Keratinocyte (primary cell): ENCODE results near the gene GPRIN2. TPM values are rescaled to one million over a fixed set of nuclear protein-coding genes. Genes with fewer than 3 reads are reported as not detected.

Source experiments
- DNase-seq: peaks from one replicate; pipeline ENCODE4 v3.0.0-alpha.2; 2011; ENCODE audit warnings: low read depth, missing footprints, low spot score
- FAIRE-seq: peaks from 2 replicates; lab custom pipeline; 2011; peaks lifted over from hg19 to GRCh38; lab: Jason Lieb, UNC
- H2AFZ ChIP-seq: 2 replicates; pipeline ENCODE4 v1.6.0; 2012; ENCODE audit warnings: low read length, control low read depth, inconsistent platforms; ENCODE audit not compliant: control insufficient read depth
- H3K27ac ChIP-seq: 2 replicates; pipeline ENCODE4 v1.5.1; 2011; ENCODE audit warnings: low read length; ENCODE audit not compliant: control insufficient read depth, insufficient read depth
- H3K27me3 ChIP-seq: 3 replicates; pipeline ENCODE4 v1.6.0; 2011; ENCODE audit warnings: low read length; ENCODE audit not compliant: control insufficient read depth, insufficient read depth; ENCODE audit errors: extremely low read depth
- H3K36me3 ChIP-seq, 2 experiments: 2 replicates in 1 of 2; 3 replicates in 1 of 2; pipeline ENCODE4 v1.5.1; 2011; ENCODE audit warnings: low read length in 2 of 2, mild to moderate bottlenecking in 1 of 2; ENCODE audit not compliant: control insufficient read depth in 2 of 2, insufficient read depth in 2 of 2; ENCODE audit errors: extremely low read depth in 1 of 2
- H3K4me1 ChIP-seq: 3 replicates; pipeline ENCODE4 v1.5.1; 2011; ENCODE audit warnings: low read length; ENCODE audit not compliant: control insufficient read depth, insufficient read depth; ENCODE audit errors: extremely low read depth
- H3K4me2 ChIP-seq: 3 replicates; pipeline ENCODE4 v1.6.0; 2011; ENCODE audit warnings: low read depth, low read length; ENCODE audit not compliant: control insufficient read depth, insufficient read depth; ENCODE audit errors: extremely low read depth
- H3K4me3 ChIP-seq, 3 experiments: fragments of 200-600 bp in 1 of 3; sonication (generic) in 1 of 3; 2 replicates in 2 of 3; 3 replicates in 1 of 3; pipeline ENCODE4 v1.5.1; 2011 to 2016; ENCODE audit warnings: low read length in 3 of 3, mild to moderate bottlenecking in 3 of 3, control low read depth in 2 of 3, inconsistent platforms in 1 of 3, low read depth in 1 of 3, mixed read lengths in 1 of 3, mixed run types in 1 of 3, moderate library complexity in 1 of 3; ENCODE audit not compliant: control insufficient read depth in 2 of 3, insufficient read depth in 2 of 3; ENCODE audit errors: extremely low read depth in 1 of 3
- H3K79me2 ChIP-seq: 2 replicates; pipeline ENCODE4 v1.6.0; 2012; ENCODE audit warnings: low read length; ENCODE audit not compliant: control insufficient read depth, insufficient read depth
- H3K9ac ChIP-seq: 3 replicates; pipeline ENCODE4 v1.6.0; 2011; ENCODE audit warnings: low read length; ENCODE audit not compliant: control insufficient read depth, insufficient read depth; ENCODE audit errors: extremely low read depth
- H3K9me1 ChIP-seq: 3 replicates; pipeline ENCODE4 v1.6.0; 2011; ENCODE audit warnings: low read length; ENCODE audit not compliant: control insufficient read depth, insufficient read depth; ENCODE audit errors: extremely low read depth
- H3K9me3 ChIP-seq: 2 replicates; pipeline ENCODE4 v1.5.1; 2012; ENCODE audit warnings: low read depth, low read length; ENCODE audit not compliant: control insufficient read depth
- H4K20me1 ChIP-seq: 3 replicates; pipeline ENCODE4 v1.6.0; 2011; ENCODE audit warnings: low read length; ENCODE audit not compliant: control insufficient read depth, insufficient read depth; ENCODE audit errors: extremely low read depth
- EZH2 ChIP-seq: IDR thresholded peaks from one replicate; pipeline ENCODE4 v1.6.1; 2012; ENCODE audit warnings: inconsistent platforms, mild to moderate bottlenecking, low read length, moderate library complexity
- dilution Hi-C: fragments of 300-500 bp; cut with MboI; formaldehyde crosslinking; loops from one replicate; pipeline ENCODE4 v1.7.0; 2020; ENCODE audit warnings: low sequenced_read_pairs; ENCODE audit not compliant: extremely low pct_ligation_motif_present
- polyA plus RNA-seq, 5 experiments: library from polyadenylated mRNA; depleted of rRNA in 3 of 5; stranded (reverse) in 3 of 5; stranded (forward) in 1 of 5; unstranded in 1 of 5; fragments of >200 nt; gene quantifications; 1 replicate in 1 of 5; 2 replicates in 3 of 5; 3 replicates in 1 of 5; pipeline versions ENCODE4 v1.2.1 to v1.2.3, GENCODE V29; 2011 to 2012; ENCODE audit warnings: missing spikeins in 2 of 5, low read depth in 1 of 5, low replicate concordance in 1 of 5
- TF ChIP-seq, protein P1 (sequence below), 3 experiments: IDR thresholded peaks in 1 of 3; conservative IDR thresholded peaks in 1 of 3; optimal IDR thresholded peaks in 1 of 3; 2 replicates in 2 of 3; 3 replicates in 1 of 3; pipeline versions ENCODE3 to v1.5.1; 2011; ENCODE audit warnings: low read length in 3 of 3, mild to moderate bottlenecking in 3 of 3, moderate library complexity in 2 of 3, control low read depth in 1 of 3, inconsistent platforms in 1 of 3; ENCODE audit not compliant: insufficient read depth in 2 of 3; ENCODE audit errors: extremely low read depth in 1 of 3

Gene GPRIN2
- polyA plus RNA-seq, 1 donor (not counting 4 experiments of a cell fraction or from before 2014, with no cell fraction given), result 0.08 TPM

- H3K27ac ChIP-seq, result no peak overlapping the region
- H3K4me1 ChIP-seq, result no peaks in the 10 kb centered on the region
- H3K9ac ChIP-seq, result no peak overlapping the region
- TF ChIP-seq, protein P1, sequence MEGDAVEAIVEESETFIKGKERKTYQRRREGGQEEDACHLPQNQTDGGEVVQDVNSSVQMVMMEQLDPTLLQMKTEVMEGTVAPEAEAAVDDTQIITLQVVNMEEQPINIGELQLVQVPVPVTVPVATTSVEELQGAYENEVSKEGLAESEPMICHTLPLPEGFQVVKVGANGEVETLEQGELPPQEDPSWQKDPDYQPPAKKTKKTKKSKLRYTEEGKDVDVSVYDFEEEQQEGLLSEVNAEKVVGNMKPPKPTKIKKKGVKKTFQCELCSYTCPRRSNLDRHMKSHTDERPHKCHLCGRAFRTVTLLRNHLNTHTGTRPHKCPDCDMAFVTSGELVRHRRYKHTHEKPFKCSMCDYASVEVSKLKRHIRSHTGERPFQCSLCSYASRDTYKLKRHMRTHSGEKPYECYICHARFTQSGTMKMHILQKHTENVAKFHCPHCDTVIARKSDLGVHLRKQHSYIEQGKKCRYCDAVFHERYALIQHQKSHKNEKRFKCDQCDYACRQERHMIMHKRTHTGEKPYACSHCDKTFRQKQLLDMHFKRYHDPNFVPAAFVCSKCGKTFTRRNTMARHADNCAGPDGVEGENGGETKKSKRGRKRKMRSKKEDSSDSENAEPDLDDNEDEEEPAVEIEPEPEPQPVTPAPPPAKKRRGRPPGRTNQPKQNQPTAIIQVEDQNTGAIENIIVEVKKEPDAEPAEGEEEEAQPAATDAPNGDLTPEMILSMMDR (optimal IDR thresholded peaks at IDR 0.05 in 1 of 3, IDR thresholded peaks at IDR 0.05 in 1 of 3, conservative IDR thresholded peaks at IDR 0.05 in 1 of 3; ENCODE audit: extremely low read depth in 1 of 3, insufficient read depth in 2 of 3, low read length in 3 of 3), result no peak
- TF ChIP-seq EZH2, result no peak
- H3K4me2 ChIP-seq, result no peak overlapping the region
- no peaks in the 10 kb centered on the region for H4K20me1 ChIP-seq
- FAIRE-seq (no peak), DNase-seq (no peak)
- dilution Hi-C loops, result no loop called here
- no peaks in the 10 kb centered on the region for H3K79me2 ChIP-seq
- peaks cover 67% of the 10 kb centered on the region for H3K27me3 ChIP-seq
- no peaks in the 10 kb centered on the region for H3K9me1 ChIP-seq
- H3K36me3 ChIP-seq, result no peaks in the 10 kb centered on the region
- no peaks in the 10 kb centered on the region for H3K9me3 ChIP-seq
- H3K4me3 ChIP-seq, result no peak overlapping the region
- H2AFZ ChIP-seq, result no peak overlapping the region
Measured at GRCh38 chr10:46548498-46549090, 7.9 kb downstream of the GPRIN2 start.

DNA sequence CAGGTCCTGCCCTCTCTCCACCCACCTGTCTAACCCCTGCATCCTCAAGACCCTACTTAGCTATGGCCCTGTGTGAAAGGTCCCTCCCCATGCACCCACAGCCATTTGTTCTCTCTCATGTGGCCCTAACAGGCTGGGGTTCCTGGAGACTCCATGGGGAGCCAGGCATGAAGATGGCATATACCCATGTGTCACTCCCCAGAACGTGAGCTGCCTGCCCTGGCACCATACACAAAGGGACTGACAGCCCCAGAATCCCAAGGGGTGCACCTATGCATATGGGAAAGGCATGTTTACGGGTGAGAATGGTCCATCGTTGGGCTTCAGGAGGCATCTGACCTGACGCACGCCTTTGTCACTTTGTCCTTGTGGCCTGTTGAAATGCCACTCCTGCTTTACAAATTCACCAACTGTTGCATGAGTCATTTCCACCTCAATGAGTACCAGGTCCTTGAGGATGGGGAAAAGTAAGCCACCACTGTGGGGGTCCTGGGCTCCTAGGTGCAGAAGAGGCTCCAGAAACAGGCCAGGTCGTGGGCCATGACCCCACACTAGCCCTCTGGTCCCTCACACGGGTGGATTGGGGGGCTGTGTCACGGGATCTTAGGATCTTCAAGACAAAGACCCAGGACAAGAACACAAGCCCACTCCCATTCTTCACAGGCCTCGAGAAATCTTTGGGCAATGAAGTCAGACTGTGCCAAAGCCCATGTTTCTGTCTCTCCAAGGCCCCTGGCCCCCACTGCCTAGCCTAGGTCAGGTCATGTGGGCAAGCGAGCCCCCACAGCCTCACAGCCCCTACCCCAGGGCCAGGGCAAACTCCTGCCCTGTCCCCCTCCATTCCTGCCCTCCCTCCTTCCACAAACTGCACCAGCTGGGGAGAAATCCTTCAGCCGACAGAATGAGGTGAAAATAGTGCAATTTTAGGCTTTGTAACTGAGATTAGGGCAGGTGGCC, 8.6 kb downstream of the GPRIN2 start:
- no peak overlapping the region for H3K4me3 ChIP-seq
- H3K9me1 ChIP-seq, result no peaks in the 10 kb centered on the region
- H3K4me1 ChIP-seq, result no peaks in the 10 kb centered on the region
- no peak overlapping the region for H3K27ac ChIP-seq
- H3K36me3 ChIP-seq, result no peaks in the 10 kb centered on the region
- no peak overlapping the region for H3K4me2 ChIP-seq
- H3K9ac ChIP-seq, result no peak overlapping the region
- dilution Hi-C loops, result no loop called here
- H2AFZ ChIP-seq, result no peak overlapping the region
- no peaks in the 10 kb centered on the region for H4K20me1 ChIP-seq
- H3K9me3 ChIP-seq, result no peaks in the 10 kb centered on the region
- TF ChIP-seq, protein P1 (optimal IDR thresholded peaks at IDR 0.05 in 1 of 3, IDR thresholded peaks at IDR 0.05 in 1 of 3, conservative IDR thresholded peaks at IDR 0.05 in 1 of 3; ENCODE audit: extremely low read depth in 1 of 3, insufficient read depth in 2 of 3, low read length in 3 of 3), result no peak
- TF ChIP-seq EZH2, result no peak
- H3K27me3 ChIP-seq, result peaks cover 67% of the 10 kb centered on the region
- FAIRE-seq (no peak), DNase-seq (no peak)
- no peaks in the 10 kb centered on the region for H3K79me2 ChIP-seq
